Measurements from ENCODE around the gene EMX1. TPM values are rescaled to one million over a fixed set of nuclear protein-coding genes. Genes with fewer than 3 reads are reported as not detected.

Gene EMX1
- not detected in 2 replicates for total RNA-seq (2012; rRNA removed)

- Histone ChIP-seq H3K9ac (ENCODE audit: low read depth, low read length) (no peak within 1 kb of the TSS), H3K4me1 (ENCODE audit: control insufficient read depth, insufficient read depth, low read length) (peaks cover 30% of the 10 kb centered on the region), H3K4me3 (ENCODE audit: low read length) (peak within 1 kb of the TSS; percentile 44), H3K27me3 (ENCODE audit: control insufficient read depth, insufficient read depth, low read length) (peaks cover 94% of the 10 kb centered on the region), H3K4me2 (ENCODE audit: low read length) (peak within 1 kb of the TSS; percentile 70), H3K9me3 (replicated peaks; ENCODE audit: low read length) (no peaks in the 10 kb centered on the region), H3K36me3 (ENCODE audit: insufficient read depth, low read length) (no peaks in the 10 kb centered on the region)
Observed at GRCh38 chr2:72917138-72917876, at the start of gene EMX1. TSS of gene EMX1 (plus strand) at chr2:72917519. CDS start at chr2:72917853, 334 bp downstream.

- Histone ChIP-seq H3K4me1 (ENCODE audit: control insufficient read depth, insufficient read depth, low read length) (no peaks in the 10 kb centered on the region), H3K9me3 (replicated peaks; ENCODE audit: low read length) (no peaks in the 10 kb centered on the region), H3K4me3 (ENCODE audit: low read length) (no peak overlapping the region), H3K36me3 (ENCODE audit: insufficient read depth, low read length) (no peaks in the 10 kb centered on the region), H3K27me3 (ENCODE audit: control insufficient read depth, insufficient read depth, low read length) (peaks cover 64% of the 10 kb centered on the region), H3K4me2 (ENCODE audit: low read length) (no peak overlapping the region), H3K9ac (ENCODE audit: low read depth, low read length) (no peak overlapping the region)
Observed at GRCh38 chr2:72871060-72871459, 46.3 kb upstream of the EMX1 start.

GRCh38 chr2:72871880-72872279 lies 45.4 kb upstream of the EMX1 start:
- no peaks in the 10 kb centered on the region for H3K9me3 ChIP-seq (replicated peaks; ENCODE audit: low read length)
- H3K9ac ChIP-seq (ENCODE audit: low read depth, low read length) = no peak overlapping the region
- H3K4me1 ChIP-seq (ENCODE audit: control insufficient read depth, insufficient read depth, low read length) = no peaks in the 10 kb centered on the region
- H3K4me3 ChIP-seq (ENCODE audit: low read length) = no peak overlapping the region
- H3K4me2 ChIP-seq (ENCODE audit: low read length) = no peak overlapping the region
- no peaks in the 10 kb centered on the region for H3K36me3 ChIP-seq (ENCODE audit: insufficient read depth, low read length)
- H3K27me3 ChIP-seq (ENCODE audit: control insufficient read depth, insufficient read depth, low read length) = peaks cover 65% of the 10 kb centered on the region

- no peaks in the 10 kb centered on the region for H3K9me3 ChIP-seq (replicated peaks; ENCODE audit: low read length)
- H3K4me1 ChIP-seq (ENCODE audit: control insufficient read depth, insufficient read depth, low read length) = peaks cover 8% of the 10 kb centered on the region
- H3K27me3 ChIP-seq (ENCODE audit: control insufficient read depth, insufficient read depth, low read length) = peaks cover 24% of the 10 kb centered on the region
- H3K36me3 ChIP-seq (ENCODE audit: insufficient read depth, low read length) = no peaks in the 10 kb centered on the region
- H3K9ac ChIP-seq (ENCODE audit: low read depth, low read length) = no peak overlapping the region
- H3K4me3 ChIP-seq (ENCODE audit: low read length) = no peak overlapping the region
- no peak overlapping the region for H3K4me2 ChIP-seq (ENCODE audit: low read length)
Observed at GRCh38 chr2:72883356-72883962, 33.9 kb upstream of the EMX1 start.

- peaks cover 15% of the 10 kb centered on the region for H3K27me3 ChIP-seq (ENCODE audit: control insufficient read depth, insufficient read depth, low read length)
- H3K4me3 ChIP-seq (ENCODE audit: low read length) = peak overlapping the region; percentile 81
- H3K4me2 ChIP-seq (ENCODE audit: low read length) = peak overlapping the region; percentile 95
- H3K9me3 ChIP-seq (replicated peaks; ENCODE audit: low read length) = no peaks in the 10 kb centered on the region
- H3K36me3 ChIP-seq (ENCODE audit: insufficient read depth, low read length) = no peaks in the 10 kb centered on the region
- peaks cover 8% of the 10 kb centered on the region for H3K4me1 ChIP-seq (ENCODE audit: control insufficient read depth, insufficient read depth, low read length)
- H3K9ac ChIP-seq (ENCODE audit: low read depth, low read length) = peak overlapping the region; percentile 66
Observed at GRCh38 chr2:72886505-72887031, 30.8 kb upstream of the EMX1 start.

GRCh38 chr2:72887032-72887739 lies 30.1 kb upstream of the EMX1 start, which contains the start of gene SPR:
TSS of gene SPR (plus strand) at chr2:72887408. CDS start at chr2:72887433, 25 bp downstream.
- peak within 1 kb of the TSS; percentile 95 for H3K4me2 ChIP-seq (ENCODE audit: low read length)
- H3K4me3 ChIP-seq (ENCODE audit: low read length) = peak within 1 kb of the TSS; percentile 81
- peak within 1 kb of the TSS; percentile 66 for H3K9ac ChIP-seq (ENCODE audit: low read depth, low read length)
- H3K4me1 ChIP-seq (ENCODE audit: control insufficient read depth, insufficient read depth, low read length) = peaks cover 8% of the 10 kb centered on the region
- H3K27me3 ChIP-seq (ENCODE audit: control insufficient read depth, insufficient read depth, low read length) = peaks cover 9% of the 10 kb centered on the region
- peaks cover 4% of the 10 kb centered on the region for H3K36me3 ChIP-seq (ENCODE audit: insufficient read depth, low read length)
- H3K9me3 ChIP-seq (replicated peaks; ENCODE audit: low read length) = no peaks in the 10 kb centered on the region

GRCh38 chr2:72887740-72888437 lies 29.4 kb upstream of the EMX1 start:
- Histone ChIP-seq H3K27me3 (ENCODE audit: control insufficient read depth, insufficient read depth, low read length) (peaks cover 9% of the 10 kb centered on the region), H3K9ac (ENCODE audit: low read depth, low read length) (peak overlapping the region; percentile 66), H3K36me3 (ENCODE audit: insufficient read depth, low read length) (peaks cover 4% of the 10 kb centered on the region), H3K4me2 (ENCODE audit: low read length) (peak overlapping the region; percentile 95), H3K4me1 (ENCODE audit: control insufficient read depth, insufficient read depth, low read length) (peaks cover 8% of the 10 kb centered on the region), H3K9me3 (replicated peaks; ENCODE audit: low read length) (no peaks in the 10 kb centered on the region), H3K4me3 (ENCODE audit: low read length) (peak overlapping the region; percentile 81)

- Histone ChIP-seq H3K9ac (ENCODE audit: low read depth, low read length) (no peak overlapping the region), H3K36me3 (ENCODE audit: insufficient read depth, low read length) (peaks cover 4% of the 10 kb centered on the region), H3K4me2 (ENCODE audit: low read length) (peak overlapping the region; percentile 95), H3K27me3 (ENCODE audit: control insufficient read depth, insufficient read depth, low read length) (peaks cover 9% of the 10 kb centered on the region), H3K4me3 (ENCODE audit: low read length) (peak overlapping the region; percentile 81), H3K4me1 (ENCODE audit: control insufficient read depth, insufficient read depth, low read length) (peaks cover 8% of the 10 kb centered on the region), H3K9me3 (replicated peaks; ENCODE audit: low read length) (no peaks in the 10 kb centered on the region)
Observed at GRCh38 chr2:72888438-72889202, 28.7 kb upstream of the EMX1 start.

- Histone ChIP-seq H3K36me3 (ENCODE audit: insufficient read depth, low read length) (peaks cover 4% of the 10 kb centered on the region), H3K9me3 (replicated peaks; ENCODE audit: low read length) (no peaks in the 10 kb centered on the region), H3K9ac (ENCODE audit: low read depth, low read length) (no peak overlapping the region), H3K4me3 (ENCODE audit: low read length) (no peak overlapping the region), H3K4me1 (ENCODE audit: control insufficient read depth, insufficient read depth, low read length) (peaks cover 8% of the 10 kb centered on the region), H3K4me2 (ENCODE audit: low read length) (no peak overlapping the region), H3K27me3 (ENCODE audit: control insufficient read depth, insufficient read depth, low read length) (peaks cover 14% of the 10 kb centered on the region)
Observed at GRCh38 chr2:72889991-72890390, 27.3 kb upstream of the EMX1 start.

GRCh38 chr2:72891091-72891818 lies 26.1 kb upstream of the EMX1 start:
- peaks cover 4% of the 10 kb centered on the region for H3K36me3 ChIP-seq (ENCODE audit: insufficient read depth, low read length)
- H3K27me3 ChIP-seq (ENCODE audit: control insufficient read depth, insufficient read depth, low read length) = peaks cover 17% of the 10 kb centered on the region

More at GRCh38 chr2:72891091-72891818, 26.1 kb upstream of the EMX1 start:
- H3K9me3 ChIP-seq (replicated peaks; ENCODE audit: low read length) = no peaks in the 10 kb centered on the region
- no peak overlapping the region for H3K4me2 ChIP-seq (ENCODE audit: low read length)
- no peak overlapping the region for H3K9ac ChIP-seq (ENCODE audit: low read depth, low read length)
- H3K4me1 ChIP-seq (ENCODE audit: control insufficient read depth, insufficient read depth, low read length) = peaks cover 18% of the 10 kb centered on the region
- H3K4me3 ChIP-seq (ENCODE audit: low read length) = no peak overlapping the region

Measured in skeletal muscle satellite cell (primary cell).